HepG2 (cell line): Measurements from ENCODE around the gene DHCR7. TPM values are rescaled to one million over a fixed set of nuclear protein-coding genes. Genes with fewer than 3 reads are reported as not detected.

ENCODE experiments used
- ATAC-seq: fragments of 200-7000 bp; cut with Tn5 transposase; 3 replicates; pipeline ENCODE4 v1.9.1; 2020; ENCODE audit warnings: mild to moderate bottlenecking, moderate library complexity
- BruUV-seq: library from RNA; stranded (reverse); fragments of 400-500 nt; replicated peaks from 2 replicates; lab custom pipeline; 2021; lab: Mats Ljungman, UMichigan
- CTCF ChIA-PET: fragments of 300-600 bp; formaldehyde crosslinking; extraction: SDS; loops from one replicate; lab custom pipeline; 2021; ENCODE audit warnings: low total read pairs, inconsistent platforms, low intra/inter-chr PET ratio; lab: Yijun Ruan, JAX
- POLR2A ChIA-PET: fragments of 350-600 bp; sonication (Branson Sonifier 250); formaldehyde crosslinking; loops from one replicate; lab custom pipeline; 2020; ENCODE audit warnings: antibody characterized with exemption, inconsistent platforms; lab: Yijun Ruan, JAX
- DNase-seq: peaks from one replicate; pipeline ENCODE4 v3.0.0-alpha.2; 2015; ENCODE audit warnings: low spot score
- FAIRE-seq: peaks from 3 replicates; lab custom pipeline; 2011; peaks lifted over from hg19 to GRCh38; lab: Jason Lieb, UNC
- H2AFZ ChIP-seq: one replicate; pipeline ENCODE4 v1.6.1; 2011; ENCODE audit warnings: low read length, inconsistent platforms
- H3K27ac ChIP-seq: fragments of 300-600 bp; 3 replicates; pipeline ENCODE4 v1.8.0; 2011; ENCODE audit warnings: mixed run types, mild to moderate bottlenecking, mixed read lengths, low read length, inconsistent platforms; ENCODE audit not compliant: insufficient read depth; ENCODE audit errors: extremely low read length
- H3K27me3 ChIP-seq, 2 experiments: fragments of 200-600 bp in 1 of 2; 2 replicates in 1 of 2; 3 replicates in 1 of 2; pipeline versions ENCODE4 v1.6.0 to v1.8.0; 2011; ENCODE audit warnings: low read length in 2 of 2, mild to moderate bottlenecking in 2 of 2, moderate library complexity in 2 of 2, inconsistent platforms in 1 of 2; ENCODE audit not compliant: insufficient read depth in 2 of 2, control insufficient read depth in 1 of 2
- H3K36me3 ChIP-seq, 2 experiments: fragments of 200-600 bp in 1 of 2; replicated peaks in 1 of 2; 2 replicates in 1 of 2; 3 replicates in 1 of 2; pipeline versions ENCODE4 v1.5.1 to v1.8.0; 2011; ENCODE audit warnings: low read length in 2 of 2, inconsistent platforms in 1 of 2; ENCODE audit not compliant: insufficient read depth in 2 of 2, control insufficient read depth in 1 of 2
- H3K4me1 ChIP-seq: 2 replicates; pipeline ENCODE4 v1.5.1; 2012; ENCODE audit warnings: low read length, inconsistent platforms; ENCODE audit not compliant: insufficient read depth
- H3K4me2 ChIP-seq: 2 replicates; pipeline ENCODE4 v1.6.0; 2011; ENCODE audit warnings: low read depth, low read length, inconsistent platforms
- H3K4me3 ChIP-seq, 3 experiments: fragments of 200-600 bp in 1 of 3; sonication (generic), shearing (Covaris generic) in 1 of 3; replicated peaks in 1 of 3; 2 replicates each; pipeline ENCODE4 v1.5.1; 2011 to 2016; ENCODE audit warnings: low read length in 3 of 3, inconsistent platforms in 2 of 3, low read depth in 2 of 3, mild to moderate bottlenecking in 2 of 3, control low read depth in 1 of 3, mixed read lengths in 1 of 3; ENCODE audit not compliant: insufficient read depth in 1 of 3
- H3K79me2 ChIP-seq: one replicate; pipeline ENCODE4 v1.6.1; 2011; ENCODE audit warnings: low read length, inconsistent platforms; ENCODE audit not compliant: insufficient read depth
- H3K9ac ChIP-seq: 2 replicates; pipeline ENCODE4 v1.6.0; 2011; ENCODE audit warnings: mild to moderate bottlenecking, low read depth, low read length, inconsistent platforms; ENCODE audit not compliant: insufficient read depth
- H3K9me3 ChIP-seq: 2 replicates; pipeline ENCODE4 v1.5.1; 2012; ENCODE audit warnings: mild to moderate bottlenecking, low read length
- H4K20me1 ChIP-seq: 2 replicates; pipeline ENCODE4 v1.6.0; 2011; ENCODE audit warnings: inconsistent platforms, mild to moderate bottlenecking, low read length, moderate library complexity; ENCODE audit not compliant: insufficient read depth
- GLMP ChIP-seq: sonication (generic); formaldehyde crosslinking; IDR thresholded peaks from 2 replicates; pipeline ENCODE4 v1.9.0; 2021; ENCODE audit warnings: missing genetic modification reagents, mild to moderate bottlenecking, borderline replicate concordance
- NKX3-1 ChIP-seq: sonication (generic); formaldehyde crosslinking; IDR thresholded peaks from 2 replicates; pipeline ENCODE4 v1.5.0; 2020; ENCODE audit warnings: missing genetic modification reagents
- REL ChIP-seq: sonication (generic); formaldehyde crosslinking; conservative IDR thresholded peaks from 2 replicates; pipeline ENCODE4 v1.8.0; 2022; ENCODE audit warnings: mild to moderate bottlenecking, missing genetic modification reagents, moderate library complexity
- STAT6 ChIP-seq: sonication (generic); formaldehyde crosslinking; IDR thresholded peaks from 2 replicates; pipeline ENCODE4 v1.4.0; 2020; ENCODE audit warnings: missing genetic modification reagents, mild to moderate bottlenecking, borderline replicate concordance
- ZHX2 ChIP-seq, 2 experiments: sonication (generic) in 1 of 2; formaldehyde crosslinking in 1 of 2; IDR thresholded peaks; 2 replicates each; pipeline versions ENCODE4 v1.6.1 to v1.9.0; 2014 to 2022; ENCODE audit warnings: antibody characterized with exemption in 1 of 2, borderline replicate concordance in 1 of 2, inconsistent platforms in 1 of 2, low read depth in 1 of 2, missing genetic modification reagents in 1 of 2
- ZNF350 ChIP-seq: sonication (generic); formaldehyde crosslinking; IDR thresholded peaks from 2 replicates; pipeline ENCODE4 v1.4.0; 2020; ENCODE audit warnings: mild to moderate bottlenecking, low read depth, missing genetic modification reagents, borderline replicate concordance
- ZNF746 ChIP-seq: sonication (generic); formaldehyde crosslinking; IDR thresholded peaks from 2 replicates; pipeline ENCODE4 v1.8.0; 2022; ENCODE audit warnings: mild to moderate bottlenecking, missing genetic modification reagents
- WGBS: methylation state at CpG from one replicate; pipeline ENCODE4 v1.1.6; 2017; ENCODE audit warnings: low lambda C conversion rate; 5-methylcytosine and 5-hydroxymethylcytosine counted together
- in situ Hi-C: cut with HindIII; loops from 2 replicates; pipeline ENCODE4 v1.10.0; 2017; ENCODE audit warnings: low pct_unique_long_range_greater_than_20kb; ENCODE audit not compliant: extremely low pct_ligation_motif_present
- intact Hi-C: fragments of 100-400 bp; cut with micrococcal nuclease; formaldehyde crosslinking; loops from one replicate; pipeline ENCODE4 v1.10.0; 2022; ENCODE audit not compliant: unreplicated experiment
- polyA plus RNA-seq, 8 experiments: library from polyadenylated mRNA; depleted of rRNA in 3 of 8; stranded (reverse) in 7 of 8; unstranded in 1 of 8; fragments of >200 nt; fragmentation: Illumina TruSeq in 4 of 8; extraction: Trizol in 4 of 8; gene quantifications; 2 replicates each; pipeline versions ENCODE4 v1.2.1 to v1.2.3, GENCODE V29; 2011 to 2016; ENCODE audit warnings: low read depth in 4 of 8, missing spikeins in 1 of 8, mixed read lengths in 1 of 8; ENCODE audit not compliant: insufficient read depth in 1 of 8
- total RNA-seq, 5 experiments: library from RNA; depleted of rRNA; stranded (reverse); fragments of >200 nt; fragmentation: Illumina TruSeq; extraction: Trizol; gene quantifications; 2 replicates each; pipeline ENCODE4 v1.2.3, GENCODE V29; 2016; ENCODE audit warnings: low read depth in 1 of 5

The DHCR7 gene
- total and polyA plus RNA-seq, 2 of the 13 experiments (the other 11 are each of a cell fraction or from before 2014, with no cell fraction given), result 96.0 to 143 TPM

- H3K9ac ChIP-seq, result no peak overlapping the region
- H3K27ac ChIP-seq, result no peak overlapping the region
- H3K4me1 ChIP-seq, result peaks cover 23% of the 10 kb centered on the region
- no peaks in the 10 kb centered on the region for H3K9me3 ChIP-seq
- H2AFZ ChIP-seq, result no peak overlapping the region
- peaks cover 27 to 61% of the 10 kb centered on the region in 2 experiments for H3K36me3 ChIP-seq
- peaks cover 12% of the 10 kb centered on the region for H3K79me2 ChIP-seq
- WGBS, result 98% methylated on average over 10 of the region's 10 CpGs
- DNase-seq (no peak), ATAC-seq (no peak), FAIRE-seq (no peak)
- H4K20me1 ChIP-seq, result no peaks in the 10 kb centered on the region
- H3K4me2 ChIP-seq, result no peak overlapping the region
- H3K4me3 ChIP-seq, result no peak overlapping the region
- POLR2A ChIA-PET, result no interaction called here
- H3K27me3 ChIP-seq, result no peaks in the 10 kb centered on the region
- intact Hi-C loops (no loop called here), in situ Hi-C loops (no loop called here)
- CTCF ChIA-PET, result no interaction called here
- BruUV-seq, result no TSS peak
- TF ChIP-seq NKX3-1 (CRISPR knock-in tag) (no peak), GLMP (CRISPR knock-in tag) (no peak), ZNF350 (no peak), ZHX2 (IDR thresholded peaks at IDR 0.05; ENCODE audit: low read depth) (no peak), ZHX2 (CRISPR knock-in tag; IDR thresholded peaks at IDR 0.05; ENCODE audit: borderline replicate concordance) (no peak), REL (no peak), STAT6 (no peak), ZNF746 (no peak)
Observed at GRCh38 chr11:71456831-71457230, 8.6 kb upstream of the DHCR7 start.
